ENCODE data around the gene ACVR1. TPM values are rescaled to one million over a fixed set of nuclear protein-coding genes. Genes with fewer than 3 reads are reported as not detected.

ACVR1 gene
- total RNA-seq, 1 experiment from 2014 or later, result 11.1 TPM

DNA sequence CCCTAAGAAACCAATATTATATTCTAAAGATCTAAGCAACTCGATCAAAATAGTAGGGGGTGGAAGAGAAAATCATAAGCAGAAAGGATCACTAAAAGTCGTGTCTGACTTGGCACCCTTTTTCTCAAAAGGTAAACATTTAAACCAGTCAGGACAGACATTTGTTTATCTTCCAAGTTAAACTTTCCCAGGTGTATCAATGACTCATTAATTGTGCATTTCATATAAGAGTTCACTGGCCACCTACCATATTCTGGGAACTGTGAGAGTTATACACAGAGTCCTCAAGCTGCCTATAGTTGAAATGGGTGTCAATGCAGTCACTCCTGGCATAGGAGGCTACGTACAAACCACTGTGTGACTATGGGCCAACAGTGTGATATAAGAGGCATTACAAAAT, 4.8 kb upstream of the ACVR1 start:
- ChIA-PET POLR2A (no interaction called here), CTCF (no interaction called here)
- intact Hi-C loops (cut with micrococcal nuclease; ENCODE audit: unreplicated experiment), result no loop called here
- Histone ChIP-seq H3K27me3 (replicated peaks; ENCODE audit: control insufficient read depth, insufficient read depth, low read length) (no peaks in the 10 kb centered on the region), H3K36me3 (ENCODE audit: control insufficient read depth, insufficient read depth, low read length) (no peaks in the 10 kb centered on the region), H3K4me3 (ENCODE audit: low read depth, low read length) (no peak overlapping the region), H3K4me1 (0 out of 2 replicates have a peak, but pooled peaks cover 7% of the 10 kb centered on the region), H3K9me3 (no peaks in the 10 kb centered on the region)
- BruUV-seq (replicated peaks), result no TSS peak
- H3K4me1 Mint-ChIP-seq (ENCODE audit: low read depth, unreplicated experiment), result no peaks in the 10 kb centered on the region
- no peak overlapping the region for H3K27ac Mint-ChIP-seq (ENCODE audit: unreplicated experiment)
- no peaks in the 10 kb centered on the region for H3K27me3 Mint-ChIP-seq (ENCODE audit: insufficient read depth, unreplicated experiment)
- TF ChIP-seq, protein P1, sequence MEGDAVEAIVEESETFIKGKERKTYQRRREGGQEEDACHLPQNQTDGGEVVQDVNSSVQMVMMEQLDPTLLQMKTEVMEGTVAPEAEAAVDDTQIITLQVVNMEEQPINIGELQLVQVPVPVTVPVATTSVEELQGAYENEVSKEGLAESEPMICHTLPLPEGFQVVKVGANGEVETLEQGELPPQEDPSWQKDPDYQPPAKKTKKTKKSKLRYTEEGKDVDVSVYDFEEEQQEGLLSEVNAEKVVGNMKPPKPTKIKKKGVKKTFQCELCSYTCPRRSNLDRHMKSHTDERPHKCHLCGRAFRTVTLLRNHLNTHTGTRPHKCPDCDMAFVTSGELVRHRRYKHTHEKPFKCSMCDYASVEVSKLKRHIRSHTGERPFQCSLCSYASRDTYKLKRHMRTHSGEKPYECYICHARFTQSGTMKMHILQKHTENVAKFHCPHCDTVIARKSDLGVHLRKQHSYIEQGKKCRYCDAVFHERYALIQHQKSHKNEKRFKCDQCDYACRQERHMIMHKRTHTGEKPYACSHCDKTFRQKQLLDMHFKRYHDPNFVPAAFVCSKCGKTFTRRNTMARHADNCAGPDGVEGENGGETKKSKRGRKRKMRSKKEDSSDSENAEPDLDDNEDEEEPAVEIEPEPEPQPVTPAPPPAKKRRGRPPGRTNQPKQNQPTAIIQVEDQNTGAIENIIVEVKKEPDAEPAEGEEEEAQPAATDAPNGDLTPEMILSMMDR (IDR thresholded peaks at IDR 0.05; ENCODE audit: insufficient read depth in 1 of 2, low read depth in 1 of 2, low read length in 1 of 2, severe bottlenecking in 1 of 2, unreplicated experiment in 1 of 2), result no peak
- H3K9me3 Mint-ChIP-seq (ENCODE audit: unreplicated experiment), result no peaks in the 10 kb centered on the region
- no peak for DNase-seq
- H3K36me3 Mint-ChIP-seq (ENCODE audit: insufficient read depth, unreplicated experiment), result no peaks in the 10 kb centered on the region
- no peak overlapping the region for H3K4me3 Mint-ChIP-seq (ENCODE audit: unreplicated experiment)

DNA sequence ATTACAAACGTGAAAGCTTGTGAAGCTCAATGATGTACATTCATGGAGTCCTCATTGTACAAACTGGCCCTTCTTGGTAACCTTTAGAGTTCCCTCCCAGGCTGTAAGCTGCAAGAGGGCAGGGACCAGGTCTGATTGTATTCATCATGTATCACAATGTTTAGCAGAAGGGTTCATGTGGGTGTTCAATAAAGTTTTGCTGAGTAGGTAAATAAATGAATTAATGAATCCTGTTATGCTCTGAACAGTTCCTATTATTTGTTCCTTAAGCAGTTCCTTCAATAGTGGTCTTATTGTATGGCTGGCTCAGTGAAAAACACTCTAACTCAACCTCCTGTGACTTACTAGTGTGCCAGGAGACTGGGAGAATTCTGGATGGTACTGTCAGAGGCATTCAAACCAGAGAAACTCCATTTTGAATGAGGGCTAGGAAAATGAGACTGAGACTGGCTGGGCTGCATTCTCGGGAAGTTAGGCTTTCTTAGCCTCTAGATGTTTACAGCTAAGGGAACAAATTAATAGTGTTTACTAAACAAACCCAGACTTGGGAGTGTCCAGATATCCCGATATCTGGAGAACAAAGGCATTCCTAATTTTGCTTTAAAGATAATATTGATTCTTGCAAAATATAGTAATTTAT, 1.8 kb upstream of the ACVR1 start:
- Mint-ChIP-seq H3K27me3 (ENCODE audit: insufficient read depth, unreplicated experiment) (no peaks in the 10 kb centered on the region), H3K27ac (ENCODE audit: unreplicated experiment) (no peak overlapping the region), H3K9me3 (ENCODE audit: unreplicated experiment) (no peaks in the 10 kb centered on the region), H3K4me1 (ENCODE audit: low read depth, unreplicated experiment) (peaks cover 6% of the 10 kb centered on the region), H3K4me3 (ENCODE audit: unreplicated experiment) (no peak overlapping the region), H3K36me3 (ENCODE audit: insufficient read depth, unreplicated experiment) (no peaks in the 10 kb centered on the region)
- H3K4me3 ChIP-seq (ENCODE audit: low read depth, low read length), result no peak overlapping the region
- H3K9me3 ChIP-seq, result no peaks in the 10 kb centered on the region
- no TSS peak for BruUV-seq (replicated peaks)
- TF ChIP-seq, protein P1 (IDR thresholded peaks at IDR 0.05; ENCODE audit: insufficient read depth in 1 of 2, low read depth in 1 of 2, low read length in 1 of 2, severe bottlenecking in 1 of 2, unreplicated experiment in 1 of 2), result no peak
- ChIA-PET CTCF (no interaction called here), POLR2A (no interaction called here)
- no peaks in the 10 kb centered on the region for H3K36me3 ChIP-seq (ENCODE audit: control insufficient read depth, insufficient read depth, low read length)
- no peak for DNase-seq
- 0 out of 2 replicates have a peak, but pooled peaks cover 10% of the 10 kb centered on the region for H3K4me1 ChIP-seq
- intact Hi-C loops (cut with micrococcal nuclease; ENCODE audit: unreplicated experiment), result loop anchor here (2.0 to 5.0 kb wide), 2 partner anchors 59 to 95 kb away; no protein-coding TSS in a partner anchor
- no peaks in the 10 kb centered on the region for H3K27me3 ChIP-seq (replicated peaks; ENCODE audit: control insufficient read depth, insufficient read depth, low read length)

DNA sequence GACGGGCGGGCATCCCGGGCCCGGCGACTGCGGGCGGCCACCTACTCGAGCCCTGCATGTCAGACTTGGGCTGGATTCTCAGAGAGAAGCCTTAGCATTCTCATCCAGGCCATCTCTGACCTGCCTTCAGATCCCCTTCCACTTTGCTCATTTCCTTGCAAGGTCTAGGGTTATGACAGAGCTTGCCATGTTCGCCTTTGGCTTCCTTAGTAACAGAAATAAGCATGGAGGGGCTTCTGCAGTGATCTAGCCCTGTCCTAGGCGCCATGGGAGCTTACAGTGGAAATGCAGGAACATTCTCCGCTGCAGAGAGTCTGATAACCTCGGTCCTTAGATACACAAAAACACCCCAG, 632 bp upstream of the ACVR1 start:
- DNase-seq, result no peak
- Mint-ChIP-seq H3K27ac (ENCODE audit: unreplicated experiment) (no peak overlapping the region), H3K36me3 (ENCODE audit: insufficient read depth, unreplicated experiment) (no peaks in the 10 kb centered on the region), H3K4me1 (ENCODE audit: low read depth, unreplicated experiment) (peaks cover 6% of the 10 kb centered on the region), H3K9me3 (ENCODE audit: unreplicated experiment) (no peaks in the 10 kb centered on the region), H3K4me3 (ENCODE audit: unreplicated experiment) (peak overlapping the region; percentile 91), H3K27me3 (ENCODE audit: insufficient read depth, unreplicated experiment) (no peaks in the 10 kb centered on the region)
- Histone ChIP-seq H3K4me3 (ENCODE audit: low read depth, low read length) (peak overlapping the region; percentile 94), H3K36me3 (ENCODE audit: control insufficient read depth, insufficient read depth, low read length) (no peaks in the 10 kb centered on the region), H3K9me3 (no peaks in the 10 kb centered on the region), H3K27me3 (replicated peaks; ENCODE audit: control insufficient read depth, insufficient read depth, low read length) (no peaks in the 10 kb centered on the region), H3K4me1 (0 out of 2 replicates have a peak, but pooled peaks cover 10% of the 10 kb centered on the region)
- ChIA-PET CTCF (interaction anchor here (0.6 to 1.3 kb wide), 3 partner anchors 12 to 148 kb away, joined by 3 to 5 read pairs (median 3); no protein-coding TSS in a partner anchor), POLR2A (interaction anchor here (0.6 to 1.0 kb wide), 2 partner anchors 454 to 580 kb away, joined by 3 to 4 read pairs; partner anchors contain the start of genes CCDC148 and PKP4)
- intact Hi-C loops (cut with micrococcal nuclease; ENCODE audit: unreplicated experiment), result loop anchor here (1.0 to 5.0 kb wide), 3 partner anchors 61 to 134 kb away; no protein-coding TSS in a partner anchor
- no TSS peak for BruUV-seq (replicated peaks)
- TF ChIP-seq, protein P1 (IDR thresholded peaks at IDR 0.05; ENCODE audit: insufficient read depth in 1 of 2, low read depth in 1 of 2, low read length in 1 of 2, severe bottlenecking in 1 of 2, unreplicated experiment in 1 of 2), result no peak
